ENCODE results near the gene WAPL. TPM values are rescaled to one million over a fixed set of nuclear protein-coding genes. Genes with fewer than 3 reads are reported as not detected.
A peak's percentile ranks its signal among the peaks of the same experiment; 100 is the strongest.

Gene WAPL
- total RNA-seq, 1 experiment from 2014 or later: 48.0 TPM

DNA sequence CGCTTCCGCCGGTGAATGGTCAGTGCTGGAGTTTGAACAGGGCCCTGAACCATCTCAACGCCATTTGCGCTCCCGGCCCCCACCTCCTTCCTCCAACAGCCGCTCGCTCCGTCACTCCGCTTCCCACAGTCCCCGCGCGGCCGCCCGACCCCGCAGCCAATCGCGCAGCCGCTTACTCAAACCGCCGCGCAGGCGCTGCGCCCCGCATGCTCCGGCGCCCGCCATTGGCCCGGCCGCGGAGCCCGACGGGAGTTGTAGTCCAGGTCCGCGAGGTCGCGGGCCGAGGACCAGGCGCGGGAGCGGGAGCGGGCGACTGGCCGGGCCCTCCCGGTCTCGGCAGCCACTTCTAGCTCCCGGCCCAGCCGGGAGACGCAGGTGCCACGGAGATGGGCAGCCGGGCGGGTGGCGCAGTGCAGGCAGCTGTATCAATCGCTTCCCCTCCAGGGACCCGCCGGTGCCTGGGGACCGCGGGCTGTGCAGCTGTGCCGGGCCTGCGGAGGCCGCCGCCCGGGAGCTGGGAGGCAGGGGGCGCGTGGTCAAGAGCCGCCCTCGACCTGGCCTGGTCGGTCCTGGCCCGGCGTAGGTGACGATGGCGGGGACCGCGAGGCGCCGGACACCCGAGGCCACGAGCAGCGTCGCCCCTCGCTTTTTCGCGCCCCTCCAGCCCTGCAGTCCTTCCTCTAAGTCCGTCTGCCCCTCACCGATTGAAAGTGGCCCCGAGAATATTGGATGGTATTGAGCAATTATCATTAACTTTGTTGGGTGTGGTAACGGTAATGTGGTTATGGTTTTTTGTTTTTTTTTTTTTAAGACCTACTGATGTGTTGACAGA lies at the start of gene WAPL (continued):
- TF ChIP-seq, protein P1, sequence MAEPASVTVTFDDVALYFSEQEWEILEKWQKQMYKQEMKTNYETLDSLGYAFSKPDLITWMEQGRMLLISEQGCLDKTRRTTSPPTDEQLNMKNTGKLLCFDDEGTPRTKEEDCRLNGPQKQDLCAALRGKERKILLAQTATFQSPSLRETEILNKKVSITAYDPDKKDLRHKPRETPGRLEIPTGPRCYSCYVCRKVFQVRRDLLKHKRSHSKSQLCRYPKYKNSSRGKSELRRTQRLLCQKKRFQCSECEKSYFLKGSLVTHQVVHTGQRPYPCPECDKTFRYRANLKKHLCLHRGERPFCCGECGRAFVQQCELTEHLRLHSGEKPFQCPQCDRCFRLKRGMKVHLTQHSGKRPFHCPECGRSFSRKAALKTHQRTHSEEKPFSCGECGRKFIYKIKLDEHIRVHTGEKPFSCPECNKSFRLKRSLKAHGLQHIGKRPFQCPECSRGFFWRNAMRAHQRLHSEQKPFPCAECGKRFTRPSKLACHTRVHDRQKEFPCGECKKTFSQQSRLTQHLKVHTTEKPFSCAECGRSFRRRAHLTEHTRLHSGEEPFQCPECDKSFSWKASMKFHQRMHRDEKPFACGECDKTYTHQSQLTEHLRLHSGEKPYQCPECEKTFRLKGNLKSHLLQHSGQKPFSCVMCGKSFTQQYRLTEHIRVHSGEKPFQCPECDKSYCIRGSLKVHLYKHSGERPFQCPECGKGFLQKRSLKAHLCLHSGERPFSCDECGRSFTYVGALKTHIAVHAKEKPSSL (CRISPR knock-in tag; conservative IDR thresholded peaks at IDR 0.05): no peak
- TF ChIP-seq TCF7 (CRISPR knock-in tag; IDR thresholded peaks at IDR 0.05; ENCODE audit: low read depth): peak; percentile 70; the same call in 1 of the 2 replicates
- no peak; the same call in 1 of the 2 replicates for TF ChIP-seq ZNF121 (CRISPR knock-in tag; IDR thresholded peaks at IDR 0.05)
- no peak for TF ChIP-seq ZBTB21 (CRISPR knock-in tag; IDR thresholded peaks at IDR 0.05; ENCODE audit: borderline replicate concordance)
- peak; percentile 53; the same call in 1 of the 2 replicates for TF ChIP-seq ZBTB43 (CRISPR knock-in tag; IDR thresholded peaks at IDR 0.05)
- TF ChIP-seq CREB1 (CRISPR knock-in tag; IDR thresholded peaks at IDR 0.05): no peak
- 0 out of 2 replicates have a peak, but pooled peaks have one; percentile 13 for TF ChIP-seq CBFB (CRISPR knock-in tag; IDR thresholded peaks at IDR 0.05; ENCODE audit: low read depth)
- TF ChIP-seq, protein P2, sequence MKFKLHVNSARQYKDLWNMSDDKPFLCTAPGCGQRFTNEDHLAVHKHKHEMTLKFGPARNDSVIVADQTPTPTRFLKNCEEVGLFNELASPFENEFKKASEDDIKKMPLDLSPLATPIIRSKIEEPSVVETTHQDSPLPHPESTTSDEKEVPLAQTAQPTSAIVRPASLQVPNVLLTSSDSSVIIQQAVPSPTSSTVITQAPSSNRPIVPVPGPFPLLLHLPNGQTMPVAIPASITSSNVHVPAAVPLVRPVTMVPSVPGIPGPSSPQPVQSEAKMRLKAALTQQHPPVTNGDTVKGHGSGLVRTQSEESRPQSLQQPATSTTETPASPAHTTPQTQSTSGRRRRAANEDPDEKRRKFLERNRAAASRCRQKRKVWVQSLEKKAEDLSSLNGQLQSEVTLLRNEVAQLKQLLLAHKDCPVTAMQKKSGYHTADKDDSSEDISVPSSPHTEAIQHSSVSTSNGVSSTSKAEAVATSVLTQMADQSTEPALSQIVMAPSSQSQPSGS (CRISPR knock-in tag; IDR thresholded peaks at IDR 0.05; ENCODE audit: borderline replicate concordance, low read depth): peak; percentile 62
- TF ChIP-seq, protein P3, sequence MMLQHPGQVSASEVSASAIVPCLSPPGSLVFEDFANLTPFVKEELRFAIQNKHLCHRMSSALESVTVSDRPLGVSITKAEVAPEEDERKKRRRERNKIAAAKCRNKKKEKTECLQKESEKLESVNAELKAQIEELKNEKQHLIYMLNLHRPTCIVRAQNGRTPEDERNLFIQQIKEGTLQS (CRISPR knock-in tag; conservative IDR thresholded peaks at IDR 0.05): no peak
- peak; percentile 48; the same call in 1 of the 2 replicates for TF ChIP-seq SMAD3 (CRISPR knock-in tag; IDR thresholded peaks at IDR 0.05; ENCODE audit: borderline replicate concordance)
- TF ChIP-seq ZNF416 (CRISPR knock-in tag; IDR thresholded peaks at IDR 0.05): 0 out of 2 replicates have a peak, but pooled peaks have one; percentile 56
- no peak for TF ChIP-seq TP53 (CRISPR knock-in tag; IDR thresholded peaks at IDR 0.05)
- no peak for TF ChIP-seq RORB (CRISPR knock-in tag; IDR thresholded peaks at IDR 0.05)
- TF ChIP-seq IRF2 (CRISPR knock-in tag; IDR thresholded peaks at IDR 0.05; ENCODE audit: borderline replicate concordance, low read depth): no peak
- no peak for TF ChIP-seq ZMAT4 (CRISPR knock-in tag; IDR thresholded peaks at IDR 0.05)
- 0 out of 2 replicates have a peak, but pooled peaks have one; percentile 68 for TF ChIP-seq PREB (CRISPR knock-in tag; IDR thresholded peaks at IDR 0.05; ENCODE audit: borderline replicate concordance)
- peak; percentile 11; the same call in 1 of the 2 replicates for TF ChIP-seq ZNF263 (CRISPR knock-in tag; IDR thresholded peaks at IDR 0.05; ENCODE audit: low read depth)
- no peak for TF ChIP-seq SOX15 (CRISPR knock-in tag; IDR thresholded peaks at IDR 0.05)
- TF ChIP-seq, protein P4, sequence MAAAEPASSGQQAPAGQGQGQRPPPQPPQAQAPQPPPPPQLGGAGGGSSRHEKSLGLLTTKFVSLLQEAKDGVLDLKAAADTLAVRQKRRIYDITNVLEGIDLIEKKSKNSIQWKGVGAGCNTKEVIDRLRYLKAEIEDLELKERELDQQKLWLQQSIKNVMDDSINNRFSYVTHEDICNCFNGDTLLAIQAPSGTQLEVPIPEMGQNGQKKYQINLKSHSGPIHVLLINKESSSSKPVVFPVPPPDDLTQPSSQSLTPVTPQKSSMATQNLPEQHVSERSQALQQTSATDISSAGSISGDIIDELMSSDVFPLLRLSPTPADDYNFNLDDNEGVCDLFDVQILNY (CRISPR knock-in tag; IDR thresholded peaks at IDR 0.05): peak; percentile 95
- no peak for TF ChIP-seq ZNF671 (CRISPR knock-in tag; IDR thresholded peaks at IDR 0.05)
- no peak for TF ChIP-seq NR3C1 (CRISPR knock-in tag; conservative IDR thresholded peaks at IDR 0.05; ENCODE audit: low read depth)
- TF ChIP-seq, protein P5, sequence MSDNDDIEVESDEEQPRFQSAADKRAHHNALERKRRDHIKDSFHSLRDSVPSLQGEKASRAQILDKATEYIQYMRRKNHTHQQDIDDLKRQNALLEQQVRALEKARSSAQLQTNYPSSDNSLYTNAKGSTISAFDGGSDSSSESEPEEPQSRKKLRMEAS (CRISPR knock-in tag; IDR thresholded peaks at IDR 0.05): no peak; the same call in 1 of the 2 replicates
- no peak; the same call in 1 of the 2 replicates for TF ChIP-seq FOXK1 (CRISPR knock-in tag; IDR thresholded peaks at IDR 0.05)
- peak; percentile 74 for TF ChIP-seq ETV6 (CRISPR knock-in tag; IDR thresholded peaks at IDR 0.05)
- TF ChIP-seq, protein P6, sequence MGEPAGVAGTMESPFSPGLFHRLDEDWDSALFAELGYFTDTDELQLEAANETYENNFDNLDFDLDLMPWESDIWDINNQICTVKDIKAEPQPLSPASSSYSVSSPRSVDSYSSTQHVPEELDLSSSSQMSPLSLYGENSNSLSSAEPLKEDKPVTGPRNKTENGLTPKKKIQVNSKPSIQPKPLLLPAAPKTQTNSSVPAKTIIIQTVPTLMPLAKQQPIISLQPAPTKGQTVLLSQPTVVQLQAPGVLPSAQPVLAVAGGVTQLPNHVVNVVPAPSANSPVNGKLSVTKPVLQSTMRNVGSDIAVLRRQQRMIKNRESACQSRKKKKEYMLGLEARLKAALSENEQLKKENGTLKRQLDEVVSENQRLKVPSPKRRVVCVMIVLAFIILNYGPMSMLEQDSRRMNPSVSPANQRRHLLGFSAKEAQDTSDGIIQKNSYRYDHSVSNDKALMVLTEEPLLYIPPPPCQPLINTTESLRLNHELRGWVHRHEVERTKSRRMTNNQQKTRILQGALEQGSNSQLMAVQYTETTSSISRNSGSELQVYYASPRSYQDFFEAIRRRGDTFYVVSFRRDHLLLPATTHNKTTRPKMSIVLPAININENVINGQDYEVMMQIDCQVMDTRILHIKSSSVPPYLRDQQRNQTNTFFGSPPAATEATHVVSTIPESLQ (CRISPR knock-in tag; IDR thresholded peaks at IDR 0.05): no peak
- TF ChIP-seq KAT7 (CRISPR knock-in tag; IDR thresholded peaks at IDR 0.05; ENCODE audit: borderline replicate concordance): peak; percentile 80; the same call in 1 of the 2 replicates
- TF ChIP-seq SP1 (CRISPR knock-in tag; conservative IDR thresholded peaks at IDR 0.05): peak; percentile 71
- no peak for TF ChIP-seq JUN (CRISPR knock-in tag; IDR thresholded peaks at IDR 0.05)
- peak; percentile 91 for TF ChIP-seq MYBL2 (CRISPR knock-in tag; IDR thresholded peaks at IDR 0.05)
- TF ChIP-seq EMX1 (CRISPR knock-in tag; IDR thresholded peaks at IDR 0.05): no peak

Data from WTC11 (cell line).